TTC549 (cell line): Measurements from ENCODE around the gene ST6GALNAC5.
"Not testable (repeated sequence)": the region's sequence is repeated elsewhere in the genome, so short reads cannot be mapped to it uniquely, and the experiment has no call there.

Experiments
- FAIRE-seq: peaks from 2 replicates; lab custom pipeline; 2012; peaks lifted over from hg19 to GRCh38; lab: Jason Lieb, UNC

The ST6GALNAC5 gene

DNA sequence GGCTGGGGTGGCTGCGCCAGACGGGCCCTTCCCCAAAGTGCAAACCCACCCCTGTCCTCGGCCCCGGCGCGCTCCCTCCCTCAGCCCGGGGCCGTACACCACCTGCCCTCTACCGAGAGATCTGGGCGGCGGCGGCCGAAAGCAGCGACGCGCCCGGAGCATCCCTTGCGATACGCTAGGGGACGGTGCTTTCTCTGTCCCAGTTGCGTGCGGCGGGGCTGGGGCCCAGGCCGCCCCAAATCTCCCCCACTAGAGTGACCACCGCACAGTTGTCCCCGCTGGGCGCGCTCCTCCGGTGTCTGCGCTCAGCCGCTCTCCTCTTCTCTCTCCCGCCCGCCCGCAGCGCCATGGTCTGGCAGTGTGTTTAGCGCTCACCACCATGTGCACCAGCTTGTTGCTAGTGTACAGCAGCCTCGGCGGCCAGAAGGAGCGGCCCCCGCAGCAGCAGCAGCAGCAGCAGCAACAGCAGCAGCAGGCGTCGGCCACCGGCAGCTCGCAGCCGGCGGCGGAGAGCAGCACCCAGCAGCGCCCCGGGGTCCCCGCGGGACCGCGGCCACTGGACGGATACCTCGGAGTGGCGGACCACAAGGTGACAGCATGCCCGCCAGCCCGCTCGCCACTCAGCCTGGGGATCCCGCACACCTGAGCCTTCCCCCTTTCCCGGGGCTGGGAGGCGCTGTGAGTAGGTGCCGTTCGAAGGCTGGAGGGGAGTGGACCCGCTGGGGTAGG is 1.0 kb downstream of the ST6GALNAC5 start:
- no peak for FAIRE-seq

DNA sequence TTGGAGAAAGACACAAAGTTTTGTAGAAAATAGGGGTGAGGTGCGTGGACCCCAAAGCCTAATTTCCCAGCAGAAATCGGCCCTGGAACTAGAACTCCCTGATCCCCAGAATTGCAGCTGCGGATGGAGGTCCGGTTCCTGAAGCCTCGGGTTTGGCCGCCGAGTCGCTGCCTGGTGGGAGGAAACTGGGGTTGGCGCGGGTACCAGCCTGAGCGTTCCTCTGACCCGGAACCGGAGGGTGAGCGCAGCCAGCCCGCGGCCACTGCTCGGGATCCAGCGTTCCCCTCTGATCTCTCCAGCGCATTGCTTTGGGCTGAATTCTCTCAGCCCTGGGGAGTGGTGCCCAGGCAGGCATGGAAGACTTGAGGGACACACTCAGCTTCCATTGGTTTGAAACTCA is 1.6 kb downstream of the ST6GALNAC5 start:
- no peak for FAIRE-seq

DNA sequence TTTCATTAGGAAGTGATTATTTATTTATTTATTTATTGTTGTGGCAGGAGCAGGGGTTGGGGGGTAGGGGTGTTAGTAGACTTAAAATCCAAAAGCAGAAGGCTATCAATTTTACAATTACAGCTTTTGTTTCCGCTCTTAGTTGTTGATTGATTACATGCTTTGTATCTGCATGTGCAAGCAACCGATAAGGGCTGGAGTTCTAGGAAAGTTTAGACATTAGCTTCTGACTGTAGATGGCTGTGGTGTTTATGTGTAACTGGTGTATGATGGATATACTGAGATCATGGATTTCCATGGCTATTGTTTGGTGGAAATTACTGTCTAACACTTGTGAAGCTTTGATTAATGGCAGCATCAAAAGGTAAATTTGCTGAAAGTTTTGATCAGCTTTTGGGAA is 2.8 kb downstream of the ST6GALNAC5 start:
- FAIRE-seq, result no peak

DNA sequence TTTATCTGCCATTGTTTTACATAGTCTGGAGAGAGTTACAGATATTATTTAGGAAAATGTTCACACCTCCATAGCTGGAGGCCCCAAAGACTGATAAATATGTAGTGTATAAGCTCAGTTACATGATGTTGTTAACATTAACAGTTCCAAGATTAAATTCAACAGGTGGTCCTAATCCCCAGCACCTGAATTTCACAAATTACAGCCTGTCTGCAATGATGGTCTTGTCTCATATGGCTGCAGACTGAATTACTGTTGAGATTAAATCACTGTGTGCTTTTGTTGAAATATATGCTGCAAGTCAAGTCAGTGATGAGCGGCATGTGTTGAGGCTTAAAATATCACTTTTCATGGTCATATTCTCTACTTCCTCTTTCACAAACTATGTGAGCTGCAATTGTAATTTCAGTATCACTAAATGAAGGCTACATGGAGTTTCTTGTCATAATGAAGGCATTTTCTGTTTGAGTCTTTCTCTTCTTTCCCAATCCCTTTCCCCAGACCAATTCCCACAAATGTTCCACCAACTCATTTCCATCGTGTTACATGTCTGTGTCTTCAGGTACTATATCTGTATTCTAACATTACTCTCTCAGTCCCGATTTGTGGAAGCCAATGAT is 4.2 kb downstream of the ST6GALNAC5 start:
- FAIRE-seq, result no peak

DNA sequence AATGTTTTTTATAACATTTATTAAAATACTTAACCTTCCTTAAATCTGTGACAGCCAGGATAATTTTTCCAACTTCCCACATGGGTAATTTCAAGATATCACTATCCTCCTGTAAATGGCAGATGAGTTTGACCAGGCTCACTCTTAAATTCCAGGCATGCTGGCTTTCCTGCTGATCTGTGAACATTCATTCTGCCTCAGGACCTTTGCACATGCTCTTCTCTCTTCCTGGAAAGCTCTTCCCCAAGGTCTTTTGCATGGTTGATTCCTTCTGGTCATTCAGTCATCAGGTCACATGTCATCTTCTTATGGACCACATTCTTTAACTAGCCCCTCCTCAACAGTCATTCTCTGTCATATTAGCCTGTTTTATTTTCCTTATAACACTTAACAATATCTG is 5.7 kb downstream of the ST6GALNAC5 start:
- FAIRE-seq, result no peak

DNA sequence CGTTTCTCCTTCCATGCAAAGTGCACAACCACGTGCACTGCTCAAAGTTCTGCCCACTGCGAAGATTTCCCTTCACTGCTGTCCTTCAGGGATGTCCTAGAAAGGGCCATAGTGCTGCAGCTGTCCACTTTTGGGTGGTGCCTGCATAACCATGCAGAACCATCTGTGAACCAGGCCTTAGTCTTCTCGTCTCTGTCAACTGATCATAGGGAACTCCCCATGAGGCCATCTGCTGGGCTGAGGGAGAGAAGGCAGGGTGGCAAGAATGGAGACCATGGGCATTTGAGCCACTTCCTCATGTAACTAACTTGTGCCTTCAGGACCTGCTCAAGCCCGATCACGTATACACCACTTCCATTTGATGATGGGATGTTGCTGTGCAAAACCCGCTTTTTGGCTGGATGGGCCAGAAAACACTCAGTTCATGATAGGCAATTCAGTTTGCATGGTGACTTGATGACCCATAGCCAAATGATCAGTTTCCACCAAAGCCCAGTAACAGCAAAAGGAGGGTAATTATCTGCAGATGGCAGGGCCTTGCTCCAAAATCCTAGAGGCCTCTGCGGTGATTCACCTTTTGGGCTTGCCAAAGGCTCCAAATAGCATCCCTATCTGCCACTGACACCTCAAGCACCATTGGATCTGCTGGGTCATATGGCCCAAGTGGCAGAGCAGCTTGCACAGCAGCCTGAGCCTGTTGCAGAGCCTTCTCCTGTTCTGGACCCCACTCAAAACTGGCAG is 9.5 kb downstream of the ST6GALNAC5 start:
- FAIRE-seq, result no peak

DNA sequence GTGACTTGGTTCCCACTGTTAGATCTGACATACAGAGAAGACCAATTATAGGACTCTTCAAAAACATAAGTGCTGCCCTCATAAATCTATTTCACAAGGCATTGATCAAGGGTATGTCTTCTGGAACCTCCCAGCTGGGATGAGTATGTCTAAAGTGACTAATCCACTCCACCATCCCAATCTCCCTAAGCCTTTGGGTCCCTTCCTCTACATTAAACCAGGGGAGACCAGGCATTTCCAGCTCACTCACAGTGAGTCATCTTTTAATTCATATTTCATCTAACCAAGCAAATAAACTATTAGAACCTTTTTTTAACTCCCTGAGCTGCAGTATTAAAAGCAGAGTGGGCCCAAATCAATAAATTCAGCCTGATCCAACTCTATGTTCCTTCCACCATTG is 11.7 kb downstream of the ST6GALNAC5 start:
- FAIRE-seq, result not testable (repeated sequence)

DNA sequence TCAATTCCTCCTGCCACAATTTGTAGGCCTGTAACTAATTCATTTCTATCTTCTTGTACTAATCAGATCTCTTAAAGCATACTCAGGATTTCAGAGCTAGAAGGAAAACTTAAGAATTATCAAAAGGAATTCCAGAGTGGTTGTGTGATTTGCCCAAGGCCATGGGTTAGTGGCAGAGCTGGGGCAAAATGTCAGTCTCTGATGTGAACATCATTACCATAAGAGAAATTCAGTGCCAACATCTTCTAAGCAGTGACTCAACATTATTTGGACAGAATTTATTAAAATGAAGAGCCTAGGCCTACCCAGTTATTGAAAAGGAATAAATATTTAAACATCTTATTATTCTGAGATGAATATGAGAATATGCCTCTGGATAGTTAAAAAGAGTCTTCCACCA is 14.5 kb downstream of the ST6GALNAC5 start:
- FAIRE-seq, result no peak

DNA sequence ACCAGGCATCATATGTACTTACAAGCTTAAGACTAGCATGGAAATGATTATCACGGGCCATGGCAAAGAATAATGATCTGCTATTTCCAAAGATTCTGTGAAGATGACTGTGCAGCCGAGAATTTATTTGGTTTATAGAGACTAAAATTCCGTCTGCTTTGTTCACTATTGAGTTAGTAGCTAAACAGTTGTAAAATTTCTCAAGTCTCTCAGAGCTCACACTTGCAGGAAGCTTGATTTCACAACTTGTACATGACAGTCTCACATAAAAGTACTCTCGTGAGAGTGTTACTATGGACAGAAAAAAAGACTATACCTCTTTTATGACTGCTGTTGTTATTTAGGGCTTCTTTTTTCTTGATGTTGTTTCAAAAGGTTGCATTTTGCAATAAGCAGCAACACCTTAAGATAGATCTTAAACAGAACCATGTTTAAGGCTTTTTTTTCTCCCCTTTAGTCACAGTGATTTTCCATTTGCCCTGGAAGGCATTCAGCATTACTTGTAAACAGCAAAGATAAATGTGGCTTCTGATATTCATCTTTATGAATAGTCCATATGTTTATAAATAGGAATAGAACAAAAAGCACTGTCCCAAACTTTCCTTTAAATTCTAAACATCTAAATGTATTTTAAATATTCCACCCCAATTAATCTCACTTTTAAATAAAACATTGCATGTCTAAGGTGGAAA is 24.8 kb downstream of the ST6GALNAC5 start:
- no peak for FAIRE-seq

DNA sequence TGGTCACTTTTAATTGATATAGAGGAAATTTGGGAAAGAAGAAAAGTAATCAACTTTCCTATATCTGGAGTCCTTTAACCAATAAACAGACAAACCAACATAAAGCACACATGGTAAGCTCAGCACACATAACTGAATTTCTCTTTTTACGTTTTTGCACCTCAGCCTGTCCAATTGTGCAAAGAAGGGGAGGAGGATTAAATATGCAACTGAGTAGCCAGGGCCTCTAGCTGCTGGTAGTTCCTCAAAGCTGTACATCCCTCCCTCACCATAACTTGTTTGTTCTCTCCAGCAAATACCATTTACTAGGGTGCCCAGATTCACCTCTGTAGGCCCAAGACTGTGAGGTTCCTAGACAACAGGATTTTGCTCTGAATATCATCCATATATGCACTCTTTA is 25.4 kb downstream of the ST6GALNAC5 start:
- no peak for FAIRE-seq

DNA sequence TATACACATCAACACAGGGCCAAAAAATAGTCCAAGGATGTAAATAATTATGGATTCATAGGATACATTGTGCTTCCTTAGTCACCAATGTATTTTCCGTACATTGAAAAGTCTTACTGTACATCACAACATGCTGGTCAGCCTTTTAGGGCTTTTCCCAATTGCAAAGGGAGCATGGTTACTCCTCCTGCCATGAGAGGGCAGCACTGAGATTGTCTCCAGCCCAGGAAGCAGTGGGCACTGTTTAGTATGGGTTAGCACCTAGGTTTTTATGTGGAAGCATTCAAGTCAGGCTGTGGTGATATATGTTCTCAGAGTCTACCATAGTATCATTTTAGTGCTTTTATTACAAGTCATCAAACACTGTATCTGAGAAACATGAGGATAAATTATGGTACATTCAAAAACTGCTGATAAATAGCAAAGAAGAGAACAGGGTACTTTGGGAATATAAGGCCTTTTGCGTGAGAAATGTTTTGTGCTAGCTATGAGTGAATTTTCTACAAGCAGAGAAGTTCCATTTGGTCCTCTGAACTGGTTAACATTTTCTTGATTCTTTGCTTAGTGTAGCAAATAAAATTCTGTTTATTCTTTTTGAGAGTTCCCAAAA is 34.0 kb downstream of the ST6GALNAC5 start:
- no peak for FAIRE-seq

DNA sequence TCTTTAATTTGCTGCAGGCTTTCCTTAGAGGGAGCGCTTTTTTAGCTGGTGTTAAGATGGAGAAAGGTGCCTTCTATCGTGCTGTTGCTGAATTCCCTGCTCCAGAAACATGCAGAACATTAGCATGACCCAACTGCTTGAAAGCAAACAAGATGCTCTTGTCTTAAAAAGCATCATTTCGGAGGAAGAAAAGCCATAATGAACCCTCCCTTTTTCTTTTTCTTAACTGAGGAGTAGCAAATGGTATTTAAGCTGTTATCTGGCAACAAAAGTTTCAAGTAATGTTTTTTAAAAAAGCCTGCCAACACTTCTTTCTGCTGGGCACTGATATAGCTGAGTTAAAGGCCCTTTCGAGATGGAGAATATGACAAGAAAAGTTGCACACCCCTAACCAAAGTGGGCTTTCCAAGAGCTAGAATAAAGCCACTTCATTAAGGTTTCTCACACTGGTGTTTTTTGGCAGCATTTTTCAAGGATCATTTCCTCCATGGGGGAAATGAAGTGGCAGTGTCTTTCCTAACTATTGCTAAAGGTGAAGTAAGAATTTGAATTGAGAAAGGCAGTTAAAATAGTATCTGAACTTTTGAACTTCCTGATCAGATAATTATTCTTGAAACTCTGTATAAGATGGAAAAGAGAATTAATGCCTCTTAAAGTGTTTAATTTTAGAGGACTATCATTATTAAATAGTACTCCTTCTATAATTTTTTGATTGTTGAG is 38.8 kb downstream of the ST6GALNAC5 start:
- no peak for FAIRE-seq

DNA sequence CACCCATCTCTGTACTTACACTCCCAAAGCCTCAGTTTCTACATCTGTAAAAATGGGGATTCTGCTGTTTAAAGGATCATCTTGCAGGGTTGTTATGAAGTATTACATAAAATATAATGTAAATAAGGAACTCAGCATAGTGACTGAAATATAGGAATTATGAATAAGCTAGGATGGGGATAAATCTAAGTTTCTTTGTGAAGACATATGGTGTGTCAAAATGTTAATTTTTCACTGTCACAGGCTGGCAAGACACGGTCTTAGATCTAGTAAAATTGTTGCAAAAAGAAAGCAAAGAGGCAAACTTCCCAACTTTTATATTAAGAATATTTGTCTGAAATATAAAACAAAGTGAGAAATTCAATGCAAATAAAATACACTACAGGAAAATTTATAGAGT is 42.0 kb downstream of the ST6GALNAC5 start:
- no peak for FAIRE-seq

DNA sequence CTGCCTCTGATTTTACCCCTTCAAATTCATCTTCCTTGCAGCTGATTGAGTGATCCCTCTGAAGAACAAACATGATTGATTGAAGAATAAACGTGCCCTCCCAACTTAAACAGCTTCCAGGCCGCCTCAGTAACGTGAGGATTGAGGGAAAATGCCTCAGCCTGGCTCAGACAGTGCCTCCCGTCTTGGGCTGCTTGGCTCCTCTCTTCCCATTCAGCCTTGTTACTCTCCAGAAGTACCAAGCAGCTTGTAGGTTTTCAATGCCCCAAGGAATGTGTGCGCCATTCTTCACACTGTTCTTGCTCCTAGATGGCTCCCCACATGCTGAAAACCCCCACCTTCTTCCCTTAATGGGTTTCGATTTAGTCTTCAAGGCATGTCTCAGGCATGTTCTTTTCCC is 51.8 kb downstream of the ST6GALNAC5 start:
- no peak for FAIRE-seq

DNA sequence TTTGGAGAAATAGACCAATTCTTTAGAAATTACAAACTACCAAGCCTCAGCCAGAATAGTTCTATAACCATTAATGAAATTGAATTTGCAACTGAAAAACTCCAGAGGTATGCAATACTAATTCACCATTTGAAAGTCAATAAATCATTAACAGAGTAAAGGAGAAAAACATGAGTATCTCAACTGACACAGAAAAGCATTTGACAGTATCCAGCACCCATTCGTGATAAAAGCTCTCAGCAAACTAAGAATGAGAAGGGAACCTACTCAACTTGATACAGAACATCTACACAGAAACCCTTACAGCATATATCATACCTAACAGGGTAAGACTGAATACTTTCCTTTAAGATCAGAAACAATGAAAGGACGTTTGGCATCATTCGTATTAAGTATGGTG is 54.3 kb downstream of the ST6GALNAC5 start:
- FAIRE-seq, result no peak

DNA sequence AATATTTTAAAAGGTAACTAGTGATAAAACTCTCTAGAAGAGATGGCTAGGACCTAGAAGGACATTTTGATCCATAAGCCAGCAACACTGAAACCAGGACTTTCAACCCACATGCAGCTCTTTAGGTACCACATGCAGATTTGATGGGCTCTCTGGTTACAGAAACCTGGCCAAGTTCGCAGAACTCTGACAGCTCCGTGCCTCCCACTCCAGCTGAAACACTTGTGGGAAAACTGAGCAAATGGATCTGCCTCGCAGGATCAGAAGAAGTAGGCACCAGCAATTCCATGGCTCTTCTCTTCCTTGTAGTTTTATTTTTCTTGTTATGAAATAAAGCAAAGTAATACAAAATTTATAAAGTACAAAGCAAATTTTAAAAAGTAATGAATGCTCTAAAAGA is 58.5 kb downstream of the ST6GALNAC5 start:
- FAIRE-seq, result no peak

DNA sequence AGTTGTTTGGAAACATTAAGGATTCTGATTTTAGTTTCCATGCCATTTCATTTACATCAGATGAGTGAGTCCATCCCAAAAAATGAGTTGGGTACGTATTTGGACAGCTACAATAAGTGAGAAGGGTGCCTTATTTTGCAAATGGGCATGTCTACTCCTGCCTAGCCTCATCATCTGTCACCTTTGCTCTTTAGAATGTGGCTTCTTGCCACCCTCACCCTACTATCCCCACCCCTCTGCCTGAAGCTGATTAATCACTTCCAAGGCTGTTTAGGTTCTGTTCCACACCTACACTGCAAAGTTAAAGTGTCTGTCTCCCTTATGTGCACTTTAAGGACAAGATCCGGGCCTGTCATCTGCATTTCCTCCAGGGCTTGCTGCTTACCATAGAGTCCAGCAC is 61.2 kb downstream of the ST6GALNAC5 start:
- FAIRE-seq, result no peak

DNA sequence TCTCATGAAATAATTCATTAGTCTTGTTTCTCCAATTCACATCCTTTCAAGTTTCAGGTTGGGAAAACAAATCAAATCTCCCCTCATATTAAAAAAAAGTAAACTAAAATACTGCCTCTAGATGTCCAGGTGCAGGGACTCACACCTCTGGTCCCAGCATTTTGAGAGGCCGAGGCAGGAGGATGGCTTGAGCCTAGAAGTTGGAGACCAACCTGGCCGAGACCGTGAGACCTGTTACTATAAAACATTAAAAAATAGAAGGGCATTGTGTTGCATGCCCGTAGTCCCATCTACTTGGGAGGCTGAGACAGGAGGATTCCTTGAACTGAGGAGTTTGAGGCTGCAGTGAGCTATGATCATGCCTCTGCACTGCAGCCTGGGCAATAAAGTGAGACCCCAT is 61.9 kb downstream of the ST6GALNAC5 start:
- FAIRE-seq, result no peak

DNA sequence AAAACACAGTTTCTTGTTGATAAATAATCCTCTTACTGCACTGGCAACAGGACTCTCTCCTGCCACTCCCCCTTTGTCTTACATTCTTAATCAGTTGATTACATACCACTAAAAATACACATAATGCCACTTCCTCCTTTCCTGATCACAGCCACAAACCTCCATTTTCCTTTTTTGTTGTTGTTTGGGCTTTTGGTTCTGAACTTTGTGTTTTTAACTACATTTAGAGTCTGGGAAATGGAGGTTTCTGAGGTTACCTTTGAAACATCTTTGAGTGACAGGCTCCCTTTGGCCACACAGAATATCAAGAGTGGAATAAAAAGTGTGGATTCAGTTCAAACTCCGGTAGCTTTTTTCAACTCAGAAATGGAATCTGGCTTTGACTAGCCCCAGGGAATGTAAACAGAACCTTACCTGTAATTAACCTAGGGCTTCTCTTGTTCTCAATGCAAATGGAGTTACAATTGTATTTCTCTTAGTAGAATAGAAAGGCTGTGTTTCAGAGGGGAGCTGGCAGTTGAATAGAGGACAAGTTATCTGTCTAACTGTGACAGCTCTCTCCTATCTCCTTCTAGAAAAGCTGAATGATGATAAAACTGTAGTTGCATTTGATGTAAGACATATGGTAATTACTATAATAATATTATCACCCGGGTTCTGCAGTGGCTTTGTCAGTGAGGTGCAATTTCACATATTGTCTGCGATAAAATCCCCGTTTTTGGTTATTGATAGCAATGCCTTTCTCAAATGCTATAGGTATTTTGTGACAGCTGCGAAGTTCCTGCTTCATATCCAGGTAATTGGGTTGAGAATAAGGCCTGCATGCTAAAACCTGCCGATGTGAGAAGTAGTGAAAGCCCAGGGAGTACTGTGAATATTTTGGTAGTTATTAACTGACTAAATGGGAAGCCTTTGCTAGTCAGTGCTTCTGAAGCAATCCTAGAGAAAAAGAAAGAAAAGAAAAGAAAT is 66.9 kb downstream of the ST6GALNAC5 start:
- FAIRE-seq, result no peak

DNA sequence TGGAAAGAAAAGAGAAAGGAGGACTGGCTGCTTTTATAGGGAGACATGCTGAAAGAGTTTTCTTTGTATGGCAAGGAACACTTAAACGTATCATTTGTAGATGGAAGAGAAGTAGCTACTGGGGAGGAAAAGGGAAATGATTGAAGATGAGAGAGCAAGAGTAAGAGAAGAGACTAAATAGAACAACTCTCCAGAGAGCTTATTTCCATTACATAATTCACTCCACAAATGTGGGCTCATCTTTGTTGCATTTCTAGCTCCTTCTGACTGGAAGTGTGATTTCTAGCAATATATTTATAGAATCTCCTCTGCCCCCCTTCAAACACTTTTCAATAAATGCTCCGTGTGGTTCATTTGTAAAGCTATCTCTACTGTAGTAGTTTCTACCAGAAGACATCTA is 71.0 kb downstream of the ST6GALNAC5 start:
- FAIRE-seq, result no peak
